Endothelial cell (in vitro differentiated cells): ENCODE results near the gene SMYD4. TPM values are rescaled to one million over a fixed set of nuclear protein-coding genes. Genes with fewer than 3 reads are reported as not detected.

Experiments
- DNase-seq: peaks from one replicate; pipeline ENCODE4 v3.0.0; 2021; ENCODE audit warnings: low spot score
- H3K27ac Mint-ChIP-seq: one replicate; pipeline ENCODE4 v1.8.0; 2021; ENCODE audit warnings: mixed read lengths, inconsistent platforms; ENCODE audit not compliant: unreplicated experiment
- H3K27me3 Mint-ChIP-seq: one replicate; pipeline ENCODE4 v1.8.0; 2021; ENCODE audit warnings: mild to moderate bottlenecking, moderate library complexity, mixed read lengths, inconsistent platforms; ENCODE audit not compliant: unreplicated experiment
- H3K36me3 Mint-ChIP-seq: one replicate; pipeline ENCODE4 v1.8.0; 2021; ENCODE audit warnings: mild to moderate bottlenecking, low read depth, mixed read lengths, inconsistent platforms; ENCODE audit not compliant: unreplicated experiment
- H3K4me1 Mint-ChIP-seq: one replicate; pipeline ENCODE4 v1.8.0; 2021; ENCODE audit warnings: mild to moderate bottlenecking, mixed read lengths, inconsistent platforms; ENCODE audit not compliant: unreplicated experiment
- H3K4me3 Mint-ChIP-seq: one replicate; pipeline ENCODE4 v1.8.0; 2021; ENCODE audit warnings: mild to moderate bottlenecking, mixed read lengths, inconsistent platforms; ENCODE audit not compliant: unreplicated experiment
- H3K9me3 Mint-ChIP-seq: one replicate; pipeline ENCODE4 v1.8.0; 2021; ENCODE audit warnings: mixed read lengths, inconsistent platforms; ENCODE audit not compliant: unreplicated experiment
- total RNA-seq: library from RNA; stranded (reverse); fragmentation: NEBNext Ultra II Directional; extraction: Animal tissue kit (Norgen Biotek cat#: 25700); gene quantifications from one replicate; pipeline ENCODE4 v1.2.1, GENCODE V29; 2021; ENCODE audit not compliant: unreplicated experiment
- TF ChIP-seq, protein P1 (sequence below): fragments of 200-600 bp; sonication (generic); IDR thresholded peaks from one replicate; pipeline ENCODE4 v1.5.0; 2021; ENCODE audit warnings: antibody characterized with exemption; ENCODE audit not compliant: unreplicated experiment

SMYD4 gene
- total RNA-seq, 1 donor from 2014 or later = 19.3 TPM

DNA sequence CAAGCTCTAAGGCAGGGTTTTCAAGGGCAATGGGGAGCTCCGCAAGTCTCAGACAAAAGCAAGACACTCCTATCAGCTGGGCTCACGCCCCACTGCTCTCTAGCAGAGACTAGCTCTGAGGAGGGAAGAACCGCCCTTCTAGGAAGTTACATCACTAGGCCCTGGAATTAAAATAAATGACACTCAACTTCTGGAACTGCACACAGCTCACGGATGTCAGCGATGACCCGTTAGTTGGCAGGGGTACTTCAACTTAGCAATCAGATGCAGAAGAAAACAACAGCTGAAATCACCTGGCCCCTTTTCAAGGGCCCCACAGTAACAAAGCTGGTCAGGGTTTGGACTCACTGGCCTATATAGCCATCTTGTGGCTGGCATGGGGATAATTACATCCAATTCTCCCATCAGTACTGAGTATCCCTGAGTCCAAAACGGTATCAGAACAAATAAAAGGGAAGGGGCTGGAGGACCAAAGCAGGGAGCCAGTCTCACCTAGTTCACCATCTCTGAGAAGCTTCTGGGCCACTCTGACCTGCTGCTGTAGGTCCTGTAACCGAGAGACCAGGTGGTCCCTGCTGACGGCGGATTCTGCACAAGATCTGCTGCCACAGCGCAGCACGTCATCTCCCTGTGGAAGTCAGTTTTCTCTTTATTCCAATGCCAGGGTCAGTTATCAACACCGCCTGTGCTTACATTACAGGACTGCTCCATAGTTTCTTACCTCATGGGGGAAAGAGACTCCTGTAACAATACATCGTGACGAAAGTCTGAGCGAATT lies 45.7 kb downstream of the SMYD4 start:
- H3K4me1 Mint-ChIP-seq = no peaks in the 10 kb centered on the region
- peak overlapping the region; percentile 32 for H3K27ac Mint-ChIP-seq
- peak overlapping the region; percentile 15 for H3K4me3 Mint-ChIP-seq
- H3K9me3 Mint-ChIP-seq = no peaks in the 10 kb centered on the region
- H3K36me3 Mint-ChIP-seq = peaks cover 32% of the 10 kb centered on the region
- DNase-seq = no peak
- H3K27me3 Mint-ChIP-seq = no peaks in the 10 kb centered on the region
- TF ChIP-seq, protein P1, sequence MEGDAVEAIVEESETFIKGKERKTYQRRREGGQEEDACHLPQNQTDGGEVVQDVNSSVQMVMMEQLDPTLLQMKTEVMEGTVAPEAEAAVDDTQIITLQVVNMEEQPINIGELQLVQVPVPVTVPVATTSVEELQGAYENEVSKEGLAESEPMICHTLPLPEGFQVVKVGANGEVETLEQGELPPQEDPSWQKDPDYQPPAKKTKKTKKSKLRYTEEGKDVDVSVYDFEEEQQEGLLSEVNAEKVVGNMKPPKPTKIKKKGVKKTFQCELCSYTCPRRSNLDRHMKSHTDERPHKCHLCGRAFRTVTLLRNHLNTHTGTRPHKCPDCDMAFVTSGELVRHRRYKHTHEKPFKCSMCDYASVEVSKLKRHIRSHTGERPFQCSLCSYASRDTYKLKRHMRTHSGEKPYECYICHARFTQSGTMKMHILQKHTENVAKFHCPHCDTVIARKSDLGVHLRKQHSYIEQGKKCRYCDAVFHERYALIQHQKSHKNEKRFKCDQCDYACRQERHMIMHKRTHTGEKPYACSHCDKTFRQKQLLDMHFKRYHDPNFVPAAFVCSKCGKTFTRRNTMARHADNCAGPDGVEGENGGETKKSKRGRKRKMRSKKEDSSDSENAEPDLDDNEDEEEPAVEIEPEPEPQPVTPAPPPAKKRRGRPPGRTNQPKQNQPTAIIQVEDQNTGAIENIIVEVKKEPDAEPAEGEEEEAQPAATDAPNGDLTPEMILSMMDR = peak; percentile 50

DNA sequence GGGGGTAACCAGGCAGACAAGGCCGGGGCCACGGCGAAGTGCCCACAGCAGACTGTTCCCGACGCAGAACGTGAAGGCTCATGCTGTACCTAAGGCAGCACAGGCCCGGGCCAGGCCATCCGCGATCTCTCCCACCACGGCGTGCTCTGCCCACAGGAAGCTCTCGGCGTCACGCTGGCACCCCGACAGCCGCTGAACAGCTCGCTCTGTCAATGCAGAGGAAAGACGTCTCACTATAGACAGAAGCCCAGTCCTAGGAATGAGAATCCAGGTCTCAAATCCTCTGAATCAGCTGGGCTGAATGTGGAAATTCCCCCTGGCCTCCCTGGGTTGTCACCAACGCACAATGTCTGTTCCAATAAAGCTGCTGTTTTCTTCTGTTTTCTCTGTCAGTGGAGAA lies 46.4 kb downstream of the SMYD4 start:
- H3K36me3 Mint-ChIP-seq = peaks cover 37% of the 10 kb centered on the region
- peak overlapping the region; percentile 32 for H3K27ac Mint-ChIP-seq

DNA sequence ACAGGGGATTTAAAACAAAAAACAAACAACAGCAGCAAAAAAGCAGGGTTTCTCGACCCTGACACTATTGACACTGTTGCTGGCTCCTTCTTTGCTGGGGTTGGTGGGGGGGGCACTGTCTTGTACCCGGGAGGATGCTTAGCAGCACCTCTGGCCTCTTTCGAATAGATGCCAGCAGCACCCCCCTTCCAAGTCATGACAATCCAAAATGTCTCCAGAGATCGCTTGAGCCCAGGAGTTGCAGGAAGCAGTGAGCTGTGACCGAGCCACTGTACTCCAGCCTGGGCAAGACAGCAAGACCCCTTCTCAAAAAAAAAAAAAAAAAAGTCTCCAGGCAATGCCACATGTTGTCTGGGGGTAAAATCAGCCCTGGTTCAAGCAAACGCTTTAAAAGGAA lies 47.5 kb downstream of the SMYD4 start:
- H3K4me1 Mint-ChIP-seq = peaks cover 3% of the 10 kb centered on the region
- peaks cover 40% of the 10 kb centered on the region for H3K36me3 Mint-ChIP-seq
- no peak overlapping the region for H3K27ac Mint-ChIP-seq
- H3K4me3 Mint-ChIP-seq = no peak overlapping the region
- no peak for DNase-seq
- TF ChIP-seq, protein P1 = no peak
- no peaks in the 10 kb centered on the region for H3K9me3 Mint-ChIP-seq
- H3K27me3 Mint-ChIP-seq = no peaks in the 10 kb centered on the region

More for the DNA sequence above, 46.4 kb downstream of the SMYD4 start:
- Mint-ChIP-seq H3K9me3 (no peaks in the 10 kb centered on the region), H3K27me3 (no peaks in the 10 kb centered on the region), H3K4me3 (no peak overlapping the region), H3K4me1 (no peaks in the 10 kb centered on the region)
- DNase-seq = no peak
- TF ChIP-seq, protein P1 = no peak

DNA sequence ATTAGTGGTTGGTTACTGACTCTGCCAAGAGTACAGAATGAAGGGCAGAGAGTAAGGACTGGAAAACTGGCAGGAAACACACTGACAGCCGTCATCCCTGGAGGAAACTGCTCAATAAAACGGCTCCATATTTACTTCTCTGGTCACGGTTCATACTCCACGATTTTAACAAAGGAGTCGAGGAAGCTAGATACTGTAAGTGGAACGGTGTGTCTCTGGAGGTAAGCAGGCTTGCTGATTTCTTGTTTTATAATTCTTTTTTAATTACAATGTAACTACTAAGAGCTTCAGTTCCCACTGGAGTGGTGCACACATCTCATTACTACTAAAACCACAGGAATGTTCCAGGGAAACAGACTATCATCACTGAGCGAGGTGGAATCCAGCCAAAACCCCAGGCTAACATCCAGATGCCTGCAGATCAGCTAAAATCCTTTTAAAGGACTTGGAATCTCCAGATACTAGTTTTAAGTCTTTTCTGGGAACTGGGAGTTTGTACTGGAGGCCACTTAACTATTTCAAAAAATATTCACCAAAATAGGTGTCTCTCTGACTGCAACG lies 50.1 kb downstream of the SMYD4 start:
- no peaks in the 10 kb centered on the region for H3K27me3 Mint-ChIP-seq
- TF ChIP-seq, protein P1 = no peak
- no peak overlapping the region for H3K4me3 Mint-ChIP-seq
- no peak overlapping the region for H3K27ac Mint-ChIP-seq
- H3K36me3 Mint-ChIP-seq = peaks cover 35% of the 10 kb centered on the region
- H3K9me3 Mint-ChIP-seq = no peaks in the 10 kb centered on the region
- no peak for DNase-seq
- H3K4me1 Mint-ChIP-seq = peaks cover 3% of the 10 kb centered on the region

DNA sequence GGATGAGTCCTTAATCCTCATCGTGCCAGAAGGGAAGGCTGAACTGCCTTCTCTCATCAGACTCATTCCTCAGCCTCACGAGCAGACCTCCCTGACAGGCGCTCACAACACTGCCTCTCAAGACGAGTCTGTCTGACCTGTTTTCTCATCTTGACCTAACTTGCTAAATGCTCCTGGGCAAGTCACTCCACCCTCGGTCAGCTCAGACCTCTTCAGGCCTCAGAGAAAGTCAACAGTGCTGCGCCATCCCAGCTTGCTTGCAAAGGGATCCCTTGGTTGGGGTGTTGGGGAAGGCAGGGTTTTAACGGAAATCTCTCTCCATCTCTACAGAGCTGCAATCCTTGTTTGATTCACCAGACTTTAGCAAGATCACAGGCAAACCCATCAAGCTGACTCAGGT lies 52.8 kb downstream of the SMYD4 start:
- Mint-ChIP-seq H3K27me3 (peaks cover 2% of the 10 kb centered on the region), H3K4me1 (peaks cover 3% of the 10 kb centered on the region), H3K36me3 (peaks cover 17% of the 10 kb centered on the region), H3K4me3 (no peak overlapping the region), H3K9me3 (no peaks in the 10 kb centered on the region), H3K27ac (no peak overlapping the region)
- DNase-seq = no peak
- TF ChIP-seq, protein P1 = no peak
